ENCODE results near the gene MTREX. TPM values are rescaled to one million over a fixed set of nuclear protein-coding genes. Genes with fewer than 3 reads are reported as not detected.

Gene MTREX
- total and polyA plus RNA-seq, 2 experiments from 2014 or later = 19.0 to 66.0 TPM

GRCh38 chr5:55371145-55371544, 63.4 kb downstream of the MTREX start:
- 88% methylated on average over 1 of the region's 1 CpG for WGBS (ENCODE audit: low lambda C conversion rate, missing lambda C conversion rate)
- Histone ChIP-seq H2AFZ (no peak overlapping the region), H3K27me3 (no peaks in the 10 kb centered on the region), H3K9me2 (replicated peaks; ENCODE audit: insufficient read depth) (no peaks in the 10 kb centered on the region), H3K4me3 (no peak overlapping the region), H3K36me3 (replicated peaks; ENCODE audit: insufficient read depth, low read depth) (peaks cover 6% of the 10 kb centered on the region), H3K9me3 (ENCODE audit: low read depth) (no peaks in the 10 kb centered on the region), H4K20me1 (ENCODE audit: insufficient read depth, poor library complexity, severe bottlenecking) (no peaks in the 10 kb centered on the region), H3K4me1 (ENCODE audit: insufficient read depth) (no peaks in the 10 kb centered on the region), H3K27ac (no peak overlapping the region), H3K79me2 (no peaks in the 10 kb centered on the region), H3K4me2 (no peak overlapping the region)
- TF ChIP-seq EZH2phosphoT487 (IDR thresholded peaks at IDR 0.05; ENCODE audit: low read depth, severe bottlenecking, unreplicated experiment) = no peak
- no peak for DNase-seq (ENCODE audit: low spot score)

GRCh38 chr5:55372130-55372925, 64.5 kb downstream of the MTREX start:
- Histone ChIP-seq H3K36me3 (replicated peaks; ENCODE audit: insufficient read depth, low read depth) (peaks cover 6% of the 10 kb centered on the region), H3K4me1 (ENCODE audit: insufficient read depth) (no peaks in the 10 kb centered on the region)
- TF ChIP-seq EZH2 (IDR thresholded peaks at IDR 0.05; ENCODE audit: borderline replicate concordance) = no peak
- TF ChIP-seq CTCF (IDR thresholded peaks at IDR 0.05; ENCODE audit: poor library complexity) = no peak
- TF ChIP-seq EZH2phosphoT487 (IDR thresholded peaks at IDR 0.05; ENCODE audit: low read depth, severe bottlenecking, unreplicated experiment) = no peak

GRCh38 chr5:55377810-55378209, 70.0 kb downstream of the MTREX start:
- WGBS (ENCODE audit: low lambda C conversion rate, missing lambda C conversion rate) = 93% methylated on average over 1 of the region's 1 CpG
- no peaks in the 10 kb centered on the region for H4K20me1 ChIP-seq (ENCODE audit: insufficient read depth, poor library complexity, severe bottlenecking)
- no peaks in the 10 kb centered on the region for H3K9me2 ChIP-seq (replicated peaks; ENCODE audit: insufficient read depth)
- no peaks in the 10 kb centered on the region for H3K36me3 ChIP-seq (replicated peaks; ENCODE audit: insufficient read depth, low read depth)
- no peaks in the 10 kb centered on the region for H3K27me3 ChIP-seq
- H3K4me3 ChIP-seq = no peak overlapping the region
- H3K4me2 ChIP-seq = no peak overlapping the region
- no peak for TF ChIP-seq EZH2 (IDR thresholded peaks at IDR 0.05; ENCODE audit: borderline replicate concordance)
- no peak for TF ChIP-seq CTCF (IDR thresholded peaks at IDR 0.05; ENCODE audit: poor library complexity)
- no peak for TF ChIP-seq EZH2phosphoT487 (IDR thresholded peaks at IDR 0.05; ENCODE audit: low read depth, severe bottlenecking, unreplicated experiment)
- no peaks in the 10 kb centered on the region for H3K79me2 ChIP-seq
- H2AFZ ChIP-seq = no peak overlapping the region
- DNase-seq (ENCODE audit: low spot score) = no peak
- H3K4me1 ChIP-seq (ENCODE audit: insufficient read depth) = no peaks in the 10 kb centered on the region
- no peak overlapping the region for H3K27ac ChIP-seq
- no peaks in the 10 kb centered on the region for H3K9me3 ChIP-seq (ENCODE audit: low read depth)

More at GRCh38 chr5:55372130-55372925, 64.5 kb downstream of the MTREX start:
- no peak overlapping the region for H3K27ac ChIP-seq
- 97% methylated on average over 7 of the region's 7 CpGs for WGBS (ENCODE audit: low lambda C conversion rate, missing lambda C conversion rate)
- no peaks in the 10 kb centered on the region for H3K9me2 ChIP-seq (replicated peaks; ENCODE audit: insufficient read depth)
- H3K4me3 ChIP-seq = no peak overlapping the region
- no peak overlapping the region for H3K4me2 ChIP-seq
- H3K9me3 ChIP-seq (ENCODE audit: low read depth) = no peaks in the 10 kb centered on the region
- DNase-seq (ENCODE audit: low spot score) = no peak
- H3K79me2 ChIP-seq = no peaks in the 10 kb centered on the region
- H3K27me3 ChIP-seq = no peaks in the 10 kb centered on the region
- no peaks in the 10 kb centered on the region for H4K20me1 ChIP-seq (ENCODE audit: insufficient read depth, poor library complexity, severe bottlenecking)
- no peak overlapping the region for H2AFZ ChIP-seq

GRCh38 chr5:55383254-55383653, 75.5 kb downstream of the MTREX start:
- H3K36me3 ChIP-seq (replicated peaks; ENCODE audit: insufficient read depth, low read depth) = peaks cover 7% of the 10 kb centered on the region
- no peak overlapping the region for H3K4me3 ChIP-seq
- H3K27me3 ChIP-seq = no peaks in the 10 kb centered on the region
- no peak overlapping the region for H2AFZ ChIP-seq
- H3K4me1 ChIP-seq (ENCODE audit: insufficient read depth) = no peaks in the 10 kb centered on the region
- no peaks in the 10 kb centered on the region for H4K20me1 ChIP-seq (ENCODE audit: insufficient read depth, poor library complexity, severe bottlenecking)
- H3K9me3 ChIP-seq (ENCODE audit: low read depth) = peaks cover 3% of the 10 kb centered on the region
- no peak overlapping the region for H3K27ac ChIP-seq
- no peak overlapping the region for H3K4me2 ChIP-seq
- no peaks in the 10 kb centered on the region for H3K9me2 ChIP-seq (replicated peaks; ENCODE audit: insufficient read depth)
- peaks cover 11% of the 10 kb centered on the region for H3K79me2 ChIP-seq
- no peak for TF ChIP-seq CTCF (IDR thresholded peaks at IDR 0.05; ENCODE audit: poor library complexity)
- TF ChIP-seq EZH2 (IDR thresholded peaks at IDR 0.05; ENCODE audit: borderline replicate concordance) = no peak
- TF ChIP-seq EZH2phosphoT487 (IDR thresholded peaks at IDR 0.05; ENCODE audit: low read depth, severe bottlenecking, unreplicated experiment) = no peak
- DNase-seq (ENCODE audit: low spot score) = no peak

Measured in hepatocyte (in vitro differentiated cells).